T-helper 1 cell (primary cell): ENCODE measurements around the gene TOGARAM1.

Experiments used
- DNase-seq, 5 donors: peaks; one replicate each; pipeline ENCODE4 v3.0.0-alpha.2; 2012 to 2020

Gene TOGARAM1

DNA sequence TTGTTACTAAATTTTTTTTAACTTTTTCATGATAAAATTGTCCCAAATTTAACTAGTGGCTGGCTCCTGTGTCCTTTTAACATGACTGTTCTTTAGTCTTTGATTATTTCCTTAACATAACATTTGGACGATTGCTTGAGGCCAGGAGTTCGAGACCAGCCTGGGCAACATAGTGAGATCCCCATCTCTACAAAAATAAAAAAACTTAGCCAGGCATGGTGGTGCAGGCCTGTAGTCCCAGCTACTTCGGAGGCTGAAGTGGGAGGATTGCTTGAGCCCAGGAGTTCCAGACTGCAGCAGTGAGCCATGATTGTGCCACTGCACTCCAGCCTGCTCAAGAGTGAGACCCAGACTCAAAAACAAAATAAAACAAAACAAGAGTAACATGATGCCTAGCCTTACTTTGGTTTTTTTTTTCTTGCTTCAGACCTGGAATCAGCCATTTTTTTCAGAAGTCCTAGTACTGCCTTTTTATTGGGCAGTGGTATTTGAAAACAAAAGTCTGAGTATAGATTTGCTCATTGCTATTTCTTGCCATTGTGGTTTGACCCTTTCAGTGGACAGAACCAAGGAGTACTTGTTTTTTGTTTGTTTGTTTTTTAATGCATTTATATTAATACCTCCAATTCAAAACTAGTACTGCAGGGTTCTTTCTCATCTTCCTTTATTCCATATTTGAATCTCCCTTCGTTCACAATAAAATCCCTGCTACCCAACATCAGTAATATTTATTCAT is 4.8 kb downstream of the TOGARAM1 start:
- no peak for DNase-seq

DNA sequence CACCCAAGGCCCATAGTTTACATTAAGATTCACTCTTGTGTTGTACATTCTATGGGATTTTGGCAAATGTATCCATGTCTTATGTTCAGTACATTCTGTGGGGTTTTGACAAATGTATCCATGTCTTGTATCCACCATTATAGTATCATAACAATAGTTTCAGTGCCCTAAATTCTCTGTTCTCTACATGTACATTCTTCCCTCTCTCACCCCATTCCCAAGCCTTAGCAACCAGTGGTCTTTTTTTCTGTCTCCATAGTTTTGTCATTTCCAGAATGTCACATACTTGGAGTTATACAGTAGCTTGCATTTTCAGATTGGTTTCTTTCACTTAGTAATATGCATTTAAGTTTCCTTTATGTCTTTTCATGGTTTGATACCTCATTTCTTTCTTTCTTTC is 6.7 kb downstream of the TOGARAM1 start:
- DNase-seq = no peak

DNA sequence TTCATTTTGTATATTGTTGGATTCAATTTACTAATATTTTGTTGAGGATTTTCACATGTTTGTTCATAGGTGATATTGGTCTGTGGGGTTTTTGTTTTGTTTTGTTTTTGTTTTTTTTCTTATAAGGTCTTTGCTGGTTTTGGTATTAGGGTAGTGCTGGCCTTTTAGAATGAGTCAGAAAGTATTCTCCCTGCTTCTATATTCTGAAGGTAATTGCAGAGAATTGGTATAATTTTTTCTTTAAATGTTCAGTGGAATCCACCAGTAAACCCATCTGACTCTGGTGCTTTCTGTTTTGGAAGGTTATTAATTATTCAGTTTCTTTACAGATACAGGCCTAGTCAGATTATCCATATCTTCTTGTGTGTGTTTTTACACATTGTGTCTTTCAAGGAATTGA is 8.9 kb downstream of the TOGARAM1 start:
- no peak for DNase-seq

DNA sequence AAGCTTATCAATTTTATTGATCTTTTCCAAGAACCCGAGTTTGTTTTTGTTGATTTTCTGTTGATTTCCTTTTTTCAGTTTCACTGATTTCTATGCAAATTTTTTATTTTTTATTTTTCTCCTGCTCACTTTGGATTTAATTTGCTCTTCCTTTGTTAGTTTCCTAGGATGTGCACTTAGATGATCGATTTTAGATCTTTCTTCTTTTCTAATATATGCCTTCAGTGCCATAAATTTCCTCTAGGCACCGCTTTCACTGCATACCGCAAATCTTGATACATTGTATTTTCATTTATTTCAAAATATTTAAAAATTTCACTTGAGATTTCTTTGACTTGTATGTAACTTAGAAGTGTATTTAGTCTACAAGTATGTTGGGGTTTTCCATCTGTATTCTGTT is 9.5 kb downstream of the TOGARAM1 start:
- no peak for DNase-seq

DNA sequence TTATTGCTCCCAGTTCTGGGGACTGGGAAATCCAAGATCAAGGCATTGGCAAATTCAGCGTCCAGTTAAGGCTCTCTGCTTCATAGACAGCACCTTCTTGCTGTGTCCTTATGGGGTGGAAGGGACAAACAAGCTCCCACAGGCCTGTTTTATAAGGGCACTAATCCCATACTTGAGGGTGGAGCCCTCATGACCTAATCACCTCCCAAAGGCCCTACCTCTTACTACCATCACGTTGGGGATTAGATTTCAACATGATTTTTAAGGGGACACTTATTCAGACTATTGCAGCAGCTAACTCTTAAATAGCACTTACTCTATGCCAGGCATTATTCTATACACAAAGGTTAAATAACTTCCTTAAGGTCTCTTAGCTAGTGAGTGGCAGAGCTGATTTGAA is 17.3 kb downstream of the TOGARAM1 start:
- no peak for DNase-seq

DNA sequence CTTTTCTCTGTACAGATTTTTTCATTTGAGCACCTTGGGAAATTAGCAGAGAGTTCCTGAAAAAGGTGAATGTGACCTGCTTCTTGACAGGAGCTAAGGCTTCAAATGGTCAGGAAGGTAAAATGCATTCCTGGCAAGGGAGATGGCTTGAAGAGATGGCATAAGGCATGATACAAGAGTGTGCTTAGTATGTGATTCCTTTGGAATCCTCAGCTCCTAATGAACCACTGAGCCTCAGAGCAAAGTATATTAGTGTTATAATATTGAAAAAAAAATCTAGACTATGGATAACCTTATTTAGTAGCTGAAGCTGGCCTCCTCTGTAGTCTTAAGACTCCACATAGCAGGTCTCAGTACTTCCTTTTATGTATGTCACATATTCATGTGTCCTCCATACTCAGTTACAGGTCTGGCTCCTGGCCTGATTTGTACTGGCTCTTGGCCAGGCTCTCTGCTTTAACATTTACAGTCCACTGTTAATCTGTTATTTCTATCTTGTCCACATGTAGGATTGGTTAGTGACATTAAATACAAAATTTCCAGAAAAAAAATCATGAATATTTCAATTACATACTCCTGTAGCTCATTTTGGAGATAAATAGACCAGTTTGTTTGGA is 17.9 kb downstream of the TOGARAM1 start:
- no peak for DNase-seq

DNA sequence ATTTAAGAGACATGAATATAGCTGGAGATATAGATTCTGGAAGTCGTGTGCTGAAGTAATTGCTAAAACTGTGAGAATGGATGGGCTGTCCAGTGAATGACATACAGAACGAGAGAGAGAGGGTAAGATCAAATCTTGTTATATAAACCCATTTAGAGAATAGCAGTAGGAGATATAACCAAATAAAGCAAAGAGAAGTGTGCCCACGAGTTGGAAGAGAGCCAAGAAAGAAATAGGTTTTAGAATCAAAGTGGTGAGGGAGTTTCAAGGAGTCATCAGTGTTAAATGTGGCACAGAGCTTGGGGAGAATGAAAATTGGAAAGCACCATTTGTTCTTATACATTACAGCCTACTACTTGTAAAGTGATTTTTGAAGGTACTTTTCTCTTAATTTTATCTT is 19.2 kb downstream of the TOGARAM1 start:
- DNase-seq = no peak

DNA sequence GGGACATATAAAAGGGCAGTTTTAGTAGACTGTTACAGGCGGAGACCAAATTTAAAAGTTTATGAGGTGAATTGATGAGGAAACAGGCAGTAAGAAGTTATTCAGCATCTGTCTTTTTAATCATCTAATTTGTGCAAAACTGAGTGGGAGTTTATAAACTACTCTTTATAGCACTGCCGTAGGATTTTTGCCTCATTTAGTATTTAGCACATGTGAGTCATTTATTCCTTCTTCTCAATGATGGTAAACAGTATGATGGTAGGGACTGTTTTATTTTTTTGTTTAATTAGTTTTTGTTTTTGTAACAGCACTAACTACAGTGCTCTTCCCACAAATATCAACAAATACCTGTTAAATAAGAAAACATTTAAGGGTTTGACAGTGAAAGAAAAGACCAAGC is 20.6 kb downstream of the TOGARAM1 start:
- DNase-seq = no peak

DNA sequence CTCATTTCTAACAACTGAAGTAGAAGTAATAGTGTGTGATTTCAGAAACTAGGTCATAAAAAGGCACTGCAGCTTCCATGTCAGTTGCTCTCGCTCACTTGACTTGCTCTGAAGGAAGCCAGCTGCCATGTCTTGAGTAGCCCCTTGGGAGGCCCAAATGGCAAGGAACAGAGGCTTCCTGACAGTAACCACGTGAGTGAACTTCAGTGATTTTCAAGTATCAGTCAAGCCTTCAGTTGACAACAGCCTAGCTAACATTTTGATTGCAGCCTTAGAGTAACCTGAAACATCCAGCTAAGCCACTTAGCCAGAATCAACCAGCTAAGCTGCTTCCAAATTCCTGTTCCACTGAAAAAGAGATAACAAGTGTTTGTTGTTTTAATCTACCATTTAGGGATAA is 26.7 kb downstream of the TOGARAM1 start:
- no peak for DNase-seq

DNA sequence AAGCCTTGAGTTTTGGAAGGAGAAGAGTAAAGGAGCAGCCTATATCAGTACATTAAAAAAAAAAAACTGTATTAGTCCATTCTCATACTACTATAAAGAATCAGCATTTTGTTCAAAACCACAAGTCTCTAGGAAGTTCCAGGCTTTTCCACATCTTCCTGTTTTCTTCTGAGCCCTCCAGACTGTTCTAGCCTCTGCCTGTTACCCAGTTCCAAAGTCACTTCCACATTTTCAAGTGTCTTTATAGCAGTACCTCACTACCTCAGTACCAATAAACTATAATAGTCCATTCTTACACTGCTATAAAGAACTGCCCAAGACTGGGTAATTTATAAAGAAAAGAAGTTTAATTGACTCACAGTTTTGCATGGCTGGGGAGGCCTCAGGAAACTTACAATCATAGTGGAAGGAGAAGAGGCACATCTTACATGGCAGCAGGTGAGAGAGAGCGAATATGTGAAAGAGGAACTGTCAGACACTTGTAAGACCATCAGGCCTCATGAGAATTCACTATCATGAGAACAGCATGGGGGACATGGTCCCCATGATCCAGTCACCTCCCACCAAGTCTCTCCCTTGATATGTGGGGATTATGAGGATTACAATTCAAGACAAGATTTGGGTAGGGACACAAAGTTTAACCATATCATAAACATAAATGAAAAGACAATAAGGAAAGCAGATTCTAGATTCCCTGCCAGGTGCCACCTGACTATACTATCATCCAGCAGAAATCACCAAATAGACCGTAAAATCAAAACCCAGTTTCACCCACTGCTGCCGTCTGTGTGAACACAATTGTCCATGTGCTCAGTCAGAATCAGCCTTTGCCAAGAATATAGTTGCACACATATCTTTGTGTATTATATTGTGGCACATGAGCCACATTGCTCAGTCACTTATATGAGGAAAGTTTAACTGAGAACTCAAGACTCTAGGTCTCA is 27.8 kb downstream of the TOGARAM1 start:
- no peak for DNase-seq

DNA sequence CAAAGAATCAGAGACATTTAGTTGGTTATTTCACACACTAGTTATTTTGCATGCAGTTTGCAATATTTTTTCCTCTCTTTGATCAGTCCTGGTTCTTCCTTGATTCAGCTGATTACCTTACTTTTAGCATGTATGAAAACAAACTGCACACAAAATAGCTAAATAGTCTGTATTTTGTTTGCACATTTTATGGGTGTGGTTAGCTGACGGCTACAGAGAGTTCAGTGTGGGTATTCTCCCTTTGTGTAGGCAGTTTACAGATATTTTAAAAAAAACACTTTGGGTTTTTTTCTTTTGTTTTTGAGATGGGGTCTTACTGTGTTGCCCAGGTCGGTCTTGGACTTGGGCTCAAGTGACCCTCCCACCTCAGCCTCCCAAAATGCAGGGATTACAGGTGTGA is 28.5 kb downstream of the TOGARAM1 start:
- no peak for DNase-seq

DNA sequence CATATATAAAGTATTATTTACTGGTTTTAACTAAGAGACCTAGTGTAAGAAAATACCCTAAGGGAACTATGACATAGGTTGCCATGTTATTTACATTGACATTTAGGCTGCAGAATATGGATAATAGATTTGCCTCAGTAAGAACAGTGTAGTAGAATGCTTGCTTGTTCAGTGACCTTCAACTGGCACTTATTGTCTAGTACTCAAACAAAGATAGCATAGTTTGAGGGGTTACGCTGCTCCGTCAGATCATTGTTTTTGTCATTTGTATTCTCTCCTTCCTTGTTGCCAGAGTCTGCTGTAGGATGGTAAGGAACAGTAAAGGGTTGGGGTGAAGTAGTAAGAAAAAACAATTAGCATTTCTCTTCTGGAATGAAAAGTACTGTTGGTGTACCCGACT is 33.2 kb downstream of the TOGARAM1 start:
- DNase-seq = no peak

DNA sequence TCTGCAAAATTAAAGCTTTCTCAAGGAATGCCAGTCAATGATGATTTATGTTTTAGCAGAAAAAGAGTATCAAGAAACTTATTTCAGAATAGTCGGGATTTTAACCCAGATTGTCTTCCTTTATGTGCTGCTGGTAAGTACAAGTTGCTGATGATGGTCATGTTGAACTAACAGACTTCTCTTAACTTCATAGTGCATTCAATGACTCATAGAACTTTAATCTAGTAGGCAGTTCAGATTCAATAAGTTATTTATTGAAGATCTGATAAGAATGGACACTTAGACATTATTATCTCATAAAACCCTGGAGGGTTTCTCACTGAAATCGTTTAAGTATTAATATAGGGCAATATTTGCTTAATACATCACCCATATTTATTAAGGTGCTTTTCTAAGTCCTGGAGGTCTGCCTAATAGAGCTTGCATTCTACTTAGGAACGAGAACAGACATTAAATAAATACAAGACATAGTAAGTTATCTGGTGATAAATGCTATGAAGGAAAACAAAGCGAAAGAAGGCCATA is 33.8 kb downstream of the TOGARAM1 start:
- no peak for DNase-seq

DNA sequence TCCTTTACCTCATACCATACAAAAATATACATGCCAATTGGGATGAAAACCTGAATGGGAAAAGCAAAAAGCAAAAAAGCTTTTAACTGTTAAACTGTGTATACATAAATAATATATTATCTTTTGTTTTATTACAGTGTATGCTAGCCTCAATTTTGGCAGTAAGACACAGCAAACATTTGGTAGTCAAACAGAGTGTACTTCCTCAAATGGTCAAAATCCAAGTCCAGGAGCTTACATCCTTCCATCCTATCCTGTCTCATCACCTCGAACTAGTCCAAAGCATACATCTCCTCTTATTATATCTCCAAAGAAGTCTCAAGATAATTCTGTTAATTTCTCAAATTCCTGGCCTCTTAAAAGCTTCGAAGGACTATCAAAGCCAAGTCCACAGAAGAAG is 41.9 kb downstream of the TOGARAM1 start:
- no peak for DNase-seq

DNA sequence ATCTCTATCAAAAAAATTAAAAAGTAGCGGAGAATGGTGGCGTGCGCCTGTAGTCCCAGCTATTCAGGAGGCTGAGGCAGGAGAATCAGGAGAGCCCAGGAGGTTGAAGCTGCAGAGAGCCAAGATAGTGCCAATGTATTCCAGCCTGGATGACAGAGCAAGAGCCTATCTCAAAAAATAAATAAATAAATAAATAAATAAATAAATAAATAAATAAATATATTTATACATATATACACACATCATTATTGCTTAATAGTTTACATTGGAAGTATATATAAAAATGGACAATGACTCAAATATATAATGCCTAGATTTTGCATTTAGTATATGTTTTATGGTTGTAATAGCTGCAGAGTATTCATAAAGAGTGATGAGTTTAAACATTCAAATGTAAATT is 53.1 kb downstream of the TOGARAM1 start:
- DNase-seq = no peak

DNA sequence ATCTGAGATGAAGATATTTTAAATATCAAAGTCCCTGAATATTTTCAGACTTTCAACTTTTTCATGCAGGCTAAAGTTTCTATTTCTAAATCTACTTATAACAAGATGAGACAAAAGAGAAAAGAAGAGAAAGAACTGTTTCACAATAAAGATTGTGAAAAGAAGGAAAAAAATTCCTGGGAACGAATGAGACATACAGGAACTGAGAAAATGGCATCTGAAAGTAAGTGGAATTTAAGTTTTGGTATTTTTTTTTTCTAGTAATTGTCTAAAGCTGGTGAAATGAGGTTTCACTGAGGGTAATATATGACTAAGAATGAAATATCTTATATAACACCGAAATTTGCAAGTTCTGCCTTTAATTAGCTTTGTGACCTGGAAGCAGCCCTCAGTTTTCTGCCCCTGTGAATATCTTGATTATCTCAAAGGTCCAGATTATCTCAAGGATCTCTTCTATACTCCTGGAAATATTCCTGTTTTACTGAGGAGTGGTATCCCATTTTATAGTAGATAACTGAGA is 66.2 kb downstream of the TOGARAM1 start:
- no peak for DNase-seq

DNA sequence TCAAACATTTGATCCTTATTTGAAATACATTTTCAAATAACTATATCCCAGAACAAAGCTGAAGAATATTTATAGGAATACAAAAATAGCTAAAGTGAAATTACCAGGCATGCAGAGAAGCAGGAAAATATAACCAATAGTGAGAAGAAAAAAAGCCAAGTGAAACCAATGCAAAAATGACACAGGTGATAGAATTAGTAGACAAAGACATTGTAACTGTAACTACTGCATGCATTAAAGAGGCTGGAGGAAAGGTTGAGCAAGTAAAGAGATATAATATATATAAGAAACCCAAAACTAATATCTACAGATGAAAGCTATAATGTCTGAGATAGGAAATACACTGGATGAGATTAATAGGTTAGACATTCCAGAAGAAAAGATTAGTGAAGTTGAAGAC is 72.7 kb downstream of the TOGARAM1 start:
- DNase-seq = no peak

DNA sequence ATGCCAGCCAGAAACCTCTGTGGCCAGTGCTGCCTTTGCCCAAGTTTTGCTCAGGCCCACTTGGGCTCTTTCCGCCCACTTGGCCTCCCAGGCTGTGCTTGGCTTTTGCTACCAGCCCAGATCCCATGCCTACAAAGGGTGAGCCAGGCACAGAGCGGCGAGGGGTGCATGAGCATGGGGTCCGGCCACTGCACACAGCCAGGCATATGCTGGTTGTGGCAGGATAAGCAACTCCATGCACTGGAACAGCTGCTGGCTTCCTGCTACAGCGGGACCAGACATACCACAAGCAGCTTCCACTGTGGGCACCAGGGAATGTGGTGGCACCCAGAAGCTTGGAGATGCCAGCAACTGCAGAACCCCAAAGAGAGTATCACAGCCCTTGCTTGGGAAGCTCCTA is 76.3 kb downstream of the TOGARAM1 start:
- no peak for DNase-seq

DNA sequence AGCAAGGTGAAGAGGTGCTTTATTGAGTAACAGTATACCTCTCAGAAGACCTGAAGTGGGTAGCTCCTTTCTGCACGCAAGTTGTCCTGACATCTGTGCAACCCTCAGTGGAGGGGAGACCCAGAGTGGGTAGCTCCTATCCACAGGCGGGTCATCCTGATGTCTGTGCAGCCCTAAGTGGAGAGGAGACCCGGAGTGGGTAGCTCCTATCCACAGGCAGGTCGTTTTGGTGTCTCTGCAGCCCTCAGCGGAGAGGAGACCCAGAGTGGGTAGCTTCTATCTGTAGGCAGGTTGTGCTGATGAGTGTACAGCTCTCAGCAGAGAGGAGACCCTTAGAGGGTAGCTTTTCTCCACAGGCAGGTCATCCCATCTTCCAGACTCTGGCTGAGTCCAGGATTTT is 76.9 kb downstream of the TOGARAM1 start:
- no peak for DNase-seq

DNA sequence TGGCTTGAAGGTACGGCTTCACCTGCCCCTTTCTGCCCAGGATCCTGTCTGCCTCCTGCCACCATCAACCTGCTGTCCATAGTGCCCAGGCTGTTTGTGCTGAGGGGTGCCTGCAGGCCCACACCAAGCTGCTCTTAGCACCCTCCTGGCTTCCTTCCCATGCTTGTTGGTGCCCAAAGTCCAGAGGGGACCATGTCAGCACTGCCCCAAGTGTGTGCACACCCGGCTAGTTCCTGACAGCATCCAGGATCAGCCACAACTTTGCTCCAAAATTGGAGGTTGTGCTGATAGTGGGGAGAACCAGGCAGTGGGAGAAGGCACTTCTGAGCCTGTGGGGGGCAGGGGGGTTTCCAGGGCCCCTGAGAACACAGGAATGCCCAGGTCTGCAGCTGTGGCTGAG is 77.4 kb downstream of the TOGARAM1 start:
- no peak for DNase-seq

DNA sequence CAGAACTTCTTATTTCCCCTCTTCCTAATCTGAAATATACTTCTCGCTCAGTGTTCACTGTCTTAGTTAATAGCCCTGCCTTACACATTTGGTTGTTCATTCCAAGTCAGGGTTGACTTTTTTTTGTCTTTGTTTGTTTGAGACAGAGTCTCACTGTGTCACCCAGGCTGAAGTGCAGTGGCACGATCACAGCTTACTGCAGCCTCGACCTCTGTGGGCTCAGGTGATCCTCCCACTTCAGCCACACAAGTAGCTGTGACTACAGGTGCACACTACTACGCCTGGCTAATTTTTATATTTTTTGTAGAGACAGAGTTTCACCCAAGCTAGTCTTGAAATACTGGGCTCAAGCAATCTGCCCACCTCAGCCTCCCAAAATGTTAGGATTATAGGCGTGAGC is 79.7 kb downstream of the TOGARAM1 start:
- DNase-seq = no peak

DNA sequence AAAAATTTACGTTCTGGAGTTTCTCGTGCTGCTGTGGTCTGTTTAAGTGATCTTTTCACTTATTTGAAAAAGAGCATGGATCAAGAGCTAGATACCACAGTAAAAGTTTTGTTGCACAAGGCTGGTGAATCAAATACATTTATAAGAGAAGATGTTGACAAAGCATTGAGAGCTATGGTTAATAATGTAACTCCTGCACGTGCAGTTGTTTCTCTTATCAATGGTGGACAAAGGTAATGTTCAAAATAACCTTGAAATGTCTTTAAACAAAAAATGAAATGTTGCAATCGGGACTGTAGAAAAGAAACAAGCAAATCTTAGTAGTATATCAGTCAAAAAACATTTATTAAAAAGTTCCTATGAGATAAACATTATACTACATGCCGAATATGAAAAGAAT is 82.6 kb downstream of the TOGARAM1 start:
- DNase-seq = no peak

DNA sequence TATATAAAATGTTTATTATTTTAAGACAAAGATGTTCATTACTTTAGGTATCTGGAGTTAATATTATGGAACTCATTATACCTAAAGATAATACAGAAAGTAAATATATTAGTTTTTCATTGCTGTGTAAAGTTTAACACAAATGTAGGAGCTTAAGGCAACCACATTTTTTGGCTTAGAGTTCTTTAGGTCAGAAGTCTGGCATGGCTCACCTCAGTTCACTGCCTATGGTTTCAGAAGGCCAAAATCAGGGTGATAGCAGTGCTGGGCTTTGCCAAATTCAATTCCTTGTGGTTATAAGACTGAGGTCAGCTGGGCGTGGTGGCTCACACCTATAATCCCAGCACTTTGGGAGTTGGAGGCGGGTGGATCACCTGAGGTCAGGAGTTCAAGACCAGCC is 86.4 kb downstream of the TOGARAM1 start:
- DNase-seq = no peak
